ENCODE data around the gene DOCK7. TPM values are rescaled to one million over a fixed set of nuclear protein-coding genes. Genes with fewer than 3 reads are reported as not detected.

DOCK7 gene
- total RNA-seq, 2 experiments from 2014 or later, result 6.0 to 7.9 TPM

GRCh38 chr1:62426794-62427193, 261.4 kb downstream of the DOCK7 start:
- Mint-ChIP-seq H3K4me3 (no peak overlapping the region), H3K36me3 (ENCODE audit: low read depth) (no peaks in the 10 kb centered on the region), H3K27ac (no peak overlapping the region), H3K27me3 (no peaks in the 10 kb centered on the region), H3K9me3 (no peaks in the 10 kb centered on the region), H3K4me1 (ENCODE audit: low read depth) (no peaks in the 10 kb centered on the region)
- intact Hi-C loops (cut with DNase I, micrococcal nuclease), result no loop called here
- Histone ChIP-seq H3K9me3 (ENCODE audit: control insufficient read depth in 1 of 2, insufficient read depth in 1 of 2, low read length in 2 of 2) (no peaks in the 10 kb centered on the region), H3K27ac (ENCODE audit: low read depth in 1 of 2, low read length in 2 of 2) (no peak overlapping the region), H3K4me1 (ENCODE audit: insufficient read depth, low read length) (no peaks in the 10 kb centered on the region), H3K27me3 (ENCODE audit: control insufficient read depth in 1 of 2, insufficient read depth in 2 of 2, low read length in 2 of 2) (no peaks in the 10 kb centered on the region), H3K4me3 (ENCODE audit: low read length) (no peak overlapping the region), H3K36me3 (ENCODE audit: insufficient read depth, low read length) (no peaks in the 10 kb centered on the region)
- ATAC-seq (ENCODE audit: poor library complexity) (no peak), DNase-seq (no peak)
- CTCF ChIA-PET, result no interaction called here
- POLR2A ChIA-PET, result interaction anchor here (1.2 kb wide), 1 partner anchor 9 kb away, joined by 4 read pairs; no protein-coding TSS in a partner anchor
- TF ChIP-seq CTCF (IDR thresholded peaks at IDR 0.05), result no peak

- H3K36me3 ChIP-seq (ENCODE audit: insufficient read depth, low read length), result no peaks in the 10 kb centered on the region
- no peaks in the 10 kb centered on the region for H3K4me1 ChIP-seq (ENCODE audit: insufficient read depth, low read length)
- Mint-ChIP-seq H3K4me3 (no peak overlapping the region), H3K27me3 (no peaks in the 10 kb centered on the region), H3K27ac (no peak overlapping the region), H3K4me1 (ENCODE audit: low read depth) (no peaks in the 10 kb centered on the region), H3K36me3 (ENCODE audit: low read depth) (no peaks in the 10 kb centered on the region), H3K9me3 (no peaks in the 10 kb centered on the region)
- no peak overlapping the region for H3K27ac ChIP-seq (ENCODE audit: low read depth in 1 of 2, low read length in 2 of 2)
- H3K27me3 ChIP-seq (ENCODE audit: control insufficient read depth in 1 of 2, insufficient read depth in 2 of 2, low read length in 2 of 2), result no peaks in the 10 kb centered on the region
- no peak overlapping the region for H3K4me3 ChIP-seq (ENCODE audit: low read length)
- DNase-seq (no peak), ATAC-seq (ENCODE audit: poor library complexity) (no peak)
- ChIA-PET CTCF (interaction anchor here (1.7 kb wide), 1 partner anchor 14 kb away, joined by 4 read pairs; no protein-coding TSS in a partner anchor), POLR2A (no interaction called here)
- no peak for TF ChIP-seq CTCF (IDR thresholded peaks at IDR 0.05)
- intact Hi-C loops (cut with DNase I, micrococcal nuclease), result no loop called here
- no peaks in the 10 kb centered on the region for H3K9me3 ChIP-seq (ENCODE audit: control insufficient read depth in 1 of 2, insufficient read depth in 1 of 2, low read length in 2 of 2)
Observed at GRCh38 chr1:62426237-62426636, 261.9 kb downstream of the DOCK7 start.

- H3K4me1 Mint-ChIP-seq (ENCODE audit: low read depth), result no peaks in the 10 kb centered on the region
- H3K36me3 ChIP-seq (ENCODE audit: insufficient read depth, low read length), result no peaks in the 10 kb centered on the region
- no peaks in the 10 kb centered on the region for H3K4me1 ChIP-seq (ENCODE audit: insufficient read depth, low read length)
- no peak overlapping the region for H3K4me3 ChIP-seq (ENCODE audit: low read length)
- TF ChIP-seq CTCF (IDR thresholded peaks at IDR 0.05), result no peak
- ATAC-seq (ENCODE audit: poor library complexity) (no peak), DNase-seq (no peak)
- H3K27ac ChIP-seq (ENCODE audit: low read depth in 1 of 2, low read length in 2 of 2), result no peak overlapping the region
- no peaks in the 10 kb centered on the region for H3K27me3 ChIP-seq (ENCODE audit: control insufficient read depth in 1 of 2, insufficient read depth in 2 of 2, low read length in 2 of 2)
- CTCF ChIA-PET, result interaction anchor here (1.7 kb wide), 1 partner anchor 16 kb away, joined by 4 read pairs; no protein-coding TSS in a partner anchor
- no peak overlapping the region for H3K27ac Mint-ChIP-seq
- no peaks in the 10 kb centered on the region for H3K9me3 ChIP-seq (ENCODE audit: control insufficient read depth in 1 of 2, insufficient read depth in 1 of 2, low read length in 2 of 2)
- POLR2A ChIA-PET, result interaction anchor here (1.2 kb wide), 1 partner anchor 11 kb away, joined by 7 read pairs; the partner anchor contains the start of gene USP1
- H3K4me3 Mint-ChIP-seq, result no peak overlapping the region
- H3K27me3 Mint-ChIP-seq, result peaks cover 1% of the 10 kb centered on the region
- intact Hi-C loops (cut with DNase I, micrococcal nuclease), result no loop called here
- H3K9me3 Mint-ChIP-seq, result no peaks in the 10 kb centered on the region
- no peaks in the 10 kb centered on the region for H3K36me3 Mint-ChIP-seq (ENCODE audit: low read depth)
Observed at GRCh38 chr1:62425041-62425440, 263.1 kb downstream of the DOCK7 start.
